ENCODE results near the gene MAPRE2. TPM values are rescaled to one million over a fixed set of nuclear protein-coding genes. Genes with fewer than 3 reads are reported as not detected.

MAPRE2 gene
- total and polyA plus RNA-seq, 2 of the 13 experiments (the other 11 are each of a cell fraction or from before 2014, with no cell fraction given): 34.5 to 67.9 TPM

DNA sequence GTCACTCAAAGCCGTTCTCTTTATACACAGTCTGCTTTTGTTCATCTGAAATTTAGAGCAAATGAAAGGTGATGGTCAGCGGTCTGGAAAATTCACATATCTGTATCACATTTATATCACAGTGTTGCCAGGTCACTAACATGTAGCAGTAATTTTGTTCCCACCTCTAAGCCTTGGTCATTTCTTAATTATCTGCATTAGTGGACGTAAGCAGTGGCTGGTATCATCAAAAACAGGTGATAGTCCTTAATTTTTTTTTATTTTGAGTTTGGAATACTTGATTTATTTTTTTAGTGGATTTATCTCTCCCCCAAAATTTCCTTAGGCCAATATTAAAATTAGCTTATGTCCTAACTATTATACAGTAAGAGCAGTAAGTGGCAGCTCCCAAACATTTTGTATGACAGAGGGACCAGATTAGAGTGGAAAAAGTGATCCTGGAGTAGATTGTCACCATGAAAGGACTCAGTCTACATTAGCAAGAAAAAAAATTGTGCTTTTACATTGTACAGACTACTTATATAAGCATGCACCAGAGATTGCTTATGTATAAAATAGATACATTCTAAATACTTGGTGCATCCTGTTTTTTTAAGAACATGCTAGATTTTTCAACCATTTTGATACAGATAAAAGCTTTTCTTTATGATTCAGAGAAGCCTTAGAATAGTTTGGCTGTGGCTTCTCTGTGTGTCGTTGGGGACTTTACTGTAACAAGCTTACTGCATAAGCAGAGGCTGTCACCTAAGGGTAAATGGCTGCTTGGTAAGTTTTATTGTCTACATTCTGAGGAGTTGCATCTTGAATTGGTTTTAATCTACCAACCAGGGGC, 65.0 kb downstream of the MAPRE2 start (continued):
- TF ChIP-seq, protein P1, sequence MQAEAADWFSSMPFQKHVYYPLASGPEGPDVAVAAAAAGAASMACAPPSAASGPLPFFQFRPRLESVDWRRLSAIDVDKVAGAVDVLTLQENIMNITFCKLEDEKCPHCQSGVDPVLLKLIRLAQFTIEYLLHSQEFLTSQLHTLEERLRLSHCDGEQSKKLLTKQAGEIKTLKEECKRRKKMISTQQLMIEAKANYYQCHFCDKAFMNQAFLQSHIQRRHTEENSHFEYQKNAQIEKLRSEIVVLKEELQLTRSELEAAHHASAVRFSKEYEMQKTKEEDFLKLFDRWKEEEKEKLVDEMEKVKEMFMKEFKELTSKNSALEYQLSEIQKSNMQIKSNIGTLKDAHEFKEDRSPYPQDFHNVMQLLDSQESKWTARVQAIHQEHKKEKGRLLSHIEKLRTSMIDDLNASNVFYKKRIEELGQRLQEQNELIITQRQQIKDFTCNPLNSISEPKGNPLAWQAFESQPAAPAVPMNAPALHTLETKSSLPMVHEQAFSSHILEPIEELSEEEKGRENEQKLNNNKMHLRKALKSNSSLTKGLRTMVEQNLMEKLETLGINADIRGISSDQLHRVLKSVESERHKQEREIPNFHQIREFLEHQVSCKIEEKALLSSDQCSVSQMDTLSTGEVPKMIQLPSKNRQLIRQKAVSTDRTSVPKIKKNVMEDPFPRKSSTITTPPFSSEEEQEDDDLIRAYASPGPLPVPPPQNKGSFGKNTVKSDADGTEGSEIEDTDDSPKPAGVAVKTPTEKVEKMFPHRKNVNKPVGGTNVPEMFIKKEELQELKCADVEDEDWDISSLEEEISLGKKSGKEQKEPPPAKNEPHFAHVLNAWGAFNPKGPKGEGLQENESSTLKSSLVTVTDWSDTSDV (CRISPR knock-in tag; IDR thresholded peaks at IDR 0.05): no peak
- TF ChIP-seq ZNF230 (CRISPR knock-in tag; IDR thresholded peaks at IDR 0.05): no peak

GRCh38 chr18:35106845-35107148, 65.6 kb downstream of the MAPRE2 start:
- H4K20me1 ChIP-seq (ENCODE audit: insufficient read depth, low read length): no peaks in the 10 kb centered on the region

GRCh38 chr18:35107216-35107615, 66.0 kb downstream of the MAPRE2 start:
- H3K4me1 ChIP-seq (ENCODE audit: insufficient read depth, low read length): no peaks in the 10 kb centered on the region
- H3K79me2 ChIP-seq (ENCODE audit: insufficient read depth, low read length): peaks cover 8% of the 10 kb centered on the region
- H3K27ac ChIP-seq (ENCODE audit: extremely low read length, insufficient read depth, low read length): no peak overlapping the region
- CTCF ChIA-PET (ENCODE audit: low intra/inter-chr PET ratio, low total read pairs): no interaction called here
- no peak for FAIRE-seq
- no peak for DNase-seq (ENCODE audit: low spot score)
- H3K9me3 ChIP-seq (ENCODE audit: low read length): no peaks in the 10 kb centered on the region
- ATAC-seq: no peak
- BruUV-seq (replicated peaks): no TSS peak
- no peak overlapping the region for H3K4me2 ChIP-seq (ENCODE audit: low read depth, low read length)
- intact Hi-C loops (cut with micrococcal nuclease; ENCODE audit: unreplicated experiment) (no loop called here), in situ Hi-C loops (cut with HindIII; ENCODE audit: extremely low pct_ligation_motif_present, low pct_unique_long_range_greater_than_20kb) (no loop called here)
- POLR2A ChIA-PET: no interaction called here
- H3K4me3 ChIP-seq (replicated peaks in 1 of 3; ENCODE audit: insufficient read depth in 1 of 3, low read depth in 2 of 3, low read length in 3 of 3): no peak overlapping the region
- H3K36me3 ChIP-seq (replicated peaks in 1 of 2; ENCODE audit: control insufficient read depth in 1 of 2, insufficient read depth in 2 of 2, low read length in 2 of 2): peaks cover 2 to 10% of the 10 kb centered on the region in 2 experiments; a peak in 3 of 5 replicates
- H3K9ac ChIP-seq (ENCODE audit: insufficient read depth, low read depth, low read length): no peak overlapping the region
- no peaks in the 10 kb centered on the region for H3K27me3 ChIP-seq (ENCODE audit: control insufficient read depth in 1 of 2, insufficient read depth in 2 of 2, low read length in 2 of 2)
- no peak overlapping the region for H2AFZ ChIP-seq (ENCODE audit: low read length)
- no peaks in the 10 kb centered on the region for H4K20me1 ChIP-seq (ENCODE audit: insufficient read depth, low read length)
- TF ChIP-seq ASH2L (IDR thresholded peaks at IDR 0.05; ENCODE audit: insufficient read length, low read depth, low read length): no peak
- TF ChIP-seq NAIF1 (CRISPR knock-in tag; IDR thresholded peaks at IDR 0.05; ENCODE audit: borderline replicate concordance): no peak
- no peak for TF ChIP-seq PHF20 (CRISPR knock-in tag; IDR thresholded peaks at IDR 0.05)
- no peak for TF ChIP-seq NCOR1 (IDR thresholded peaks at IDR 0.05; ENCODE audit: borderline replicate concordance, low read length)
- no peak for TF ChIP-seq ZMAT3 (CRISPR knock-in tag; conservative IDR thresholded peaks at IDR 0.05)
- no peak for TF ChIP-seq GRHL1 (CRISPR knock-in tag; conservative IDR thresholded peaks at IDR 0.05)
- no peak for TF ChIP-seq ATF5 (CRISPR knock-in tag; IDR thresholded peaks at IDR 0.05; ENCODE audit: low read depth)

More at GRCh38 chr18:35106845-35107148, 65.6 kb downstream of the MAPRE2 start:
- Histone ChIP-seq H3K4me2 (ENCODE audit: low read depth, low read length) (no peak overlapping the region), H3K4me3 (replicated peaks in 1 of 3; ENCODE audit: insufficient read depth in 1 of 3, low read depth in 2 of 3, low read length in 3 of 3) (no peak overlapping the region), H3K27ac (ENCODE audit: extremely low read length, insufficient read depth, low read length) (no peak overlapping the region), H3K27me3 (ENCODE audit: control insufficient read depth in 1 of 2, insufficient read depth in 2 of 2, low read length in 2 of 2) (no peaks in the 10 kb centered on the region), H3K9me3 (ENCODE audit: low read length) (no peaks in the 10 kb centered on the region), H2AFZ (ENCODE audit: low read length) (no peak overlapping the region), H3K79me2 (ENCODE audit: insufficient read depth, low read length) (peaks cover 7% of the 10 kb centered on the region), H3K9ac (ENCODE audit: insufficient read depth, low read depth, low read length) (no peak overlapping the region), H3K36me3 (replicated peaks in 1 of 2; ENCODE audit: control insufficient read depth in 1 of 2, insufficient read depth in 2 of 2, low read length in 2 of 2) (peaks cover 2 to 15% of the 10 kb centered on the region in 2 experiments; a peak in 4 of 5 replicates), H3K4me1 (ENCODE audit: insufficient read depth, low read length) (no peaks in the 10 kb centered on the region)
- intact Hi-C loops (cut with micrococcal nuclease; ENCODE audit: unreplicated experiment): no loop called here
- ATAC-seq (no peak), DNase-seq (ENCODE audit: low spot score) (no peak), FAIRE-seq (no peak)
- POLR2A ChIA-PET: no interaction called here
- BruUV-seq (replicated peaks): no TSS peak
- in situ Hi-C loops (cut with HindIII; ENCODE audit: extremely low pct_ligation_motif_present, low pct_unique_long_range_greater_than_20kb): no loop called here
- CTCF ChIA-PET (ENCODE audit: low intra/inter-chr PET ratio, low total read pairs): no interaction called here
- TF ChIP-seq CCDC6 (CRISPR knock-in tag; IDR thresholded peaks at IDR 0.05): no peak
- 94% methylated on average over 2 of the region's 2 CpGs for WGBS (ENCODE audit: low lambda C conversion rate)

All from HepG2 (cell line).